CD4-positive, alpha-beta T cell treated with Interleukin-15 for 1 hour (primary cell): ENCODE data around the gene TRMT1L.
"Not testable (repeated sequence)": the region's sequence is repeated elsewhere in the genome, so short reads cannot be mapped to it uniquely, and the experiment has no call there.

Experiments
- DNase-seq: peaks from one replicate; pipeline ENCODE4 v3.0.0-alpha.2; 2020

The TRMT1L gene, protein sequence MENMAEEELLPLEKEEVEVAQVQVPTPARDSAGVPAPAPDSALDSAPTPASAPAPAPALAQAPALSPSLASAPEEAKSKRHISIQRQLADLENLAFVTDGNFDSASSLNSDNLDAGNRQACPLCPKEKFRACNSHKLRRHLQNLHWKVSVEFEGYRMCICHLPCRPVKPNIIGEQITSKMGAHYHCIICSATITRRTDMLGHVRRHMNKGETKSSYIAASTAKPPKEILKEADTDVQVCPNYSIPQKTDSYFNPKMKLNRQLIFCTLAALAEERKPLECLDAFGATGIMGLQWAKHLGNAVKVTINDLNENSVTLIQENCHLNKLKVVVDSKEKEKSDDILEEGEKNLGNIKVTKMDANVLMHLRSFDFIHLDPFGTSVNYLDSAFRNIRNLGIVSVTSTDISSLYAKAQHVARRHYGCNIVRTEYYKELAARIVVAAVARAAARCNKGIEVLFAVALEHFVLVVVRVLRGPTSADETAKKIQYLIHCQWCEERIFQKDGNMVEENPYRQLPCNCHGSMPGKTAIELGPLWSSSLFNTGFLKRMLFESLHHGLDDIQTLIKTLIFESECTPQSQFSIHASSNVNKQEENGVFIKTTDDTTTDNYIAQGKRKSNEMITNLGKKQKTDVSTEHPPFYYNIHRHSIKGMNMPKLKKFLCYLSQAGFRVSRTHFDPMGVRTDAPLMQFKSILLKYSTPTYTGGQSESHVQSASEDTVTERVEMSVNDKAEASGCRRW

GRCh38 chr1:185156854-185157598 lies at the start of gene TRMT1L, which contains the start of gene SWT1:
Gene TRMT1L (minus strand): TSS chr1:185156953. CDS start chr1:185156712, 241 bp downstream.
Gene SWT1 (plus strand): TSS chr1:185157167. CDS start chr1:185160842, 3,675 bp downstream.
- DNase-seq = peak; percentile 99

- no peak for DNase-seq
Measured at GRCh38 chr1:185200889-185201288, 44.1 kb upstream of the TRMT1L start.

DNA sequence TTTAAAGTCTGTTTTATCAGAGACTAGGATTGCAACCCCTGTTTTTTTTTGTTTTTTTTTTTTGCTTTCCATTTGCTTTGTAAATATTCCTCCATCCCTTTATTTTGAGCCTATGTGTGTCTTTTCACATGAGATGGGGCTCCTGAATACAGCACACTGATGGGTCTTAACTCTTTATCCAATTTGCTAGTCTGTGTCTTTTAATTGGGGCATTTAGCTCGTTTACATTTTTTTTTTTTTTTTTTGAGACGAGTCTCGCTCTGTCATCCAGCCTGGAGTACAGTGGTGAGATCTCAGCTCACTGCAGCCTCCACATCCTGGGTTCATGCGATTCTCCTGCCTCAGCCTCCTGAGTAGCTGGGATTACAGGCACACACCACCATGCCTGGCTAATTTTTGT lies 42.0 kb upstream of the TRMT1L start:
- DNase-seq = not testable (repeated sequence)

DNA sequence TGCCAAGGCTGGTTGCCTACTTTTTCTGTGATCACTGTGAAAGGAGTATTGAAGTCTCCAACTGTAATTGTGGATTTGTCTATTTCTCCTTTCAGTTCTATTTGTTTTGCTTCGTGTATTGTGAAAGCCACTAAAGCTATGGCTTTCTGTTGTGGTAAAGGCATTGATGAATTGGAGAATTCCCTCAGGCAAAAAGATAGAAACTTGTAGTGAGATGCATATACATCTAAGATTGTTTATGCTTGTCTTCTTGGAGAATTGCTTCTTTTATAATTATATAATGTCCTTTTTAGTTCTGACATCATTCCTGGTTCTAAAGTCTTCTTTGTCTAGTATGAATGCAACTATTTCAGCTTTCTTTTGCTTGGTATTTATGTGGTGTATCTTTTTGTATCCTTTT lies 37.0 kb upstream of the TRMT1L start:
- DNase-seq = no peak

DNA sequence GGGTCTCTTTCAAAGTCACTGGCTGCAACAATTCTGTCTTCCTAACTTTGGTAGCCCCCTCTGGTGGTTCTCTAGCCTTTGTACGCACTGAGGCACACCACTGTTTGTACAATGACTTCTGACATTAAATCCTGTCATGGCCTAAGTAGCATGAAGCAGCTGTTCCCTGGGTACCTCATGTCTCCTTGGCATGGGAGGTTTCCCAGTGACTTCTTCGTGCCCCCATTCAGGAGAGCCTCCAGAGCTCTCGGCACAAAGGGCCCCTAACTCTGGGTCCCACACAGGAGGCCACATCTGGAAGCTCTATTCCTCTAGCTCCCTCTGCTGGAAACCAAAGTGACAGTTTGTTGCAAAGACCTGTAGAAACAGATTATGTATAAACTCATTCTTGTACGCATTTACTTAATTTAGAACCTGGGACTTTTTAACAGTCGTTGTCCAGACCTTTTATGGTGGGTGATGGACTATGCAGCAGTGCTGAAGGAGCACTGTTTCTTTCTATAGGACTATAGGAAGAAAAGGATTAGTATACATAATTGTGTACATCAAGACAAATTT lies 13.6 kb upstream of the TRMT1L start:
- peak; percentile 33 for DNase-seq

DNA sequence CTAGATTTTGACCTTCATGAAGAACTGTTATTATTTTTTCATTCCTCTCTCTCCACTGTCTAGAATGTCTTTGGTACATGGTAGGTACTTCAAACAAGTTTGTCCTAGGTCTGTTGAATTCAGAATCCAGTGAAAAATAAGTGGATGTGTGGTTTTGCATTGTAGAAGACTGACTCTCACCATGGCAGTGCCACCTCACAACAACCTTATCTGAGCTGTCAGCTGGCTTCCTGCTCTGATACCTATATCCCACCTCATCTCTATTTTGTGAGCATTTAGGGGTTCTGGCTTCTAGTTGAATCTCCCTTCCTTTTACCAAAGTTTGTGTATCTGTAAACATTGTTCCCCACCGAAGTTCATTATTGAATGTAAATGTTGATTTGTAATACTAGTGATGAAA lies 9.4 kb upstream of the TRMT1L start:
- no peak for DNase-seq

GRCh38 chr1:185162491-185162890 lies 5.7 kb upstream of the TRMT1L start:
- DNase-seq = no peak

- no peak for DNase-seq
Measured at GRCh38 chr1:185159966-185160365, 3.2 kb upstream of the TRMT1L start.

DNA sequence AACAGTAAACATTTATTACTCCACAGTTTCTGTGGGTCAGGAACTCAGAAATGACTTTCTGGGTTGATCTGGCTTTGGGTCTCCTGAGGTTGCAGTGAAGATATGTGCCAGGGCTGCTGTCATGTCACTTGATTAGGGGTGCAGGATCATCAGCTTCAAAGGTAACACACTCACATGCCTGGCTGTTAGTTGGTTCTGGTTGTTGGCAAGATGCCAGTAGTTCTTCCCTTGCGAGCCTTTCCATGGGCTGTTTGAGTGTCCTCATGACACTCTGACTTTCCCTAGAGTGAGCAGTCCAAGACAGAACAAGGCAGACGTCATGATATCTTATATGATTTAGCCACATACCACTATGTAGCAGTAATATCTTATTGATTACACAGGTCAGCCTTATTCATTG lies 2.0 kb upstream of the TRMT1L start:
- no peak for DNase-seq

- DNase-seq = no peak
Measured at GRCh38 chr1:185157599-185158412, 1.1 kb upstream of the TRMT1L start.

GRCh38 chr1:185156288-185156853 lies 382 bp downstream of the TRMT1L start:
- peak; percentile 37 for DNase-seq

DNA sequence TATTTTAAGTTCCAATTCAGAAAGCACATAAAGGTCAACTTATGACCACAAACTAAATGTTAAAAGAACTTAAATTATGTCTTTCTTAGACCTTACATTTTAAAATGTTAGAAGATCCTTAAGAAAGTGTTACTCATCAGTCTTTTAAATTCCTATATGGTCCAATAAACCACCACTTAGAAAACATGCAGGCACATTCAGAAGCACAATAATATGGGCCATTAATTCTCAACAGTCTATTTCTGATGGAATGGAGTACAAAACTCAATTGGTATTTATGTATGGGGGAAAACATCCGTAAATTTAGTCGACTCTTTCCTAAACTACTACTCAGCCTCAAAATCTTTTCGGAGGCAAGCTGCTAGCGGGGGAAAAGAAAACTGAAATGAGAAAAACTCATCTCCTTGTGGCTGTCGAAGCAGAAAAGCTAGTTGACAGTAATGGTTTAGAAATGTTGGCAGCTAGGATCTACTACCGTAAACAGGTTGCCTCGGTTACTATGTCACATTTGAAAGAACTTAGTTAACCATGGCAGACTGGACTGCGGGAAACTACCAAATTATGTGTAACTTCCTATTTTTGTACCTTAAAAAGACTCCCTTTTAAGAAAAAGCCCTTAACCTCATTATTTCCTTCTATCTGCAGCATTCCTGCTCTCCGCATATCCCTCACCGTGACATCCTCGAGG lies 1.0 kb downstream of the TRMT1L start:
- DNase-seq = peak; percentile 25

DNA sequence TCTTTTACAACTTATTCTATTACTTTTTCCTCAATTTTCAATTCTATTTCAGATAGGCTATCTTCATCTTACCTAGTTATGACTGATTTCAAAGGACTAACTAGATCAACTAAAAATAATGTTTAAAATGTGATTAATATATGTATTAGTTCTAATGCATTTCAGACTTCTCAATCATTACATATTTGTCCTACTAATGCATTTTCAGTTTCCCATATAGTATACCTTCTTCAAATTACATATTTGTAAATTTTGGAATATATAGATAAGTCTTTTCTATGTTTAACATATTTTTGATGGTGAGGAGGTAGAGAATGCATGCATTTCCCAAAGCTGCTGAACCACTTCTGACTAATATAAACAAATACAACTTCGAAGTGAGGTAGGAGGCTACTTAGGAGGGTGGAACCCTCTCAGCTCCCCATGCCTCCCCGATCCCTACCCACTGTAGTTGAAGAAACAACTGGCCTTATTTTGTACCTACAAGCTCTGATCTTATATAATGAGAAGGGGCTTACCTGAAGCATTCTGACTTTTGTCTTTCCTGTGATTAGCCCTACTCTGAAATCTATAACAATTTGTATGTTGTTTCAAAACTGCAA lies 1.7 kb downstream of the TRMT1L start:
- DNase-seq = no peak

- DNase-seq = no peak
Measured at GRCh38 chr1:185152187-185152767, 4.5 kb downstream of the TRMT1L start.

DNA sequence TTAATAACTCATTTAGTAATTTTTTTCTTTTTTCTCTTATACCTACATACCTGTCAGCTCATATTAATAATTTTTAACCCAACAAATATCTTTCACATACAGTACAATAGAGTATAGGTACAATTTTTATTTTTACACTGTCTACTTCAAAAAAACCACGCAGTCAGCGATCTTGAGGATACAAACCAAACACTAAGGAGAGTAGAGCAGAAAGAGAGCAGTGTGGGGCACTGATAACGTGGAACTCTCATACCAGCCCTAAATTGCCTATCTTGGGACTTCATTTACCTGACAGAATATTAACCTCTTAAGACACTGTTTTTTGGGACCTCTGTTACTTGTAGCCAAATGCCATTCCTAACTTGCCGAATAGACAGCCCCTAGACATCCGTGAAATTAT lies 5.5 kb downstream of the TRMT1L start:
- DNase-seq = no peak

- no peak for DNase-seq
Measured at GRCh38 chr1:185144233-185144632, 12.5 kb downstream of the TRMT1L start.

DNA sequence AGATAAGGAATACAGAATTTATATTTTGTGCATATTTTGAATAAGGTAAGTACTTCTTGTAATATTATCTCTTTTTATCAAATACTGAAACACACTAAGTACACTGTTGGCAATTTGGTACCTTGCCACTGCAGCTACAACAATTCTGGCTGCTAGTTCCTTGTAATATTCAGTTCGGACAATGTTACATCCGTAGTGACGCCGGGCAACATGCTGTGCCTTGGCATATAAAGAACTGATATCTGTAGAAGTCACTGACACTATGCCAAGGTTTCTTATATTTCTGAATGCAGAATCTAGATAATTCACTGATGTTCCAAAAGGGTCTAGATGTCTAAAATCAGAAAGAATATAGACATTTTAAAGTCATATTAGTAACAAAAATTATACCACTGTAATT lies 17.5 kb downstream of the TRMT1L start:
- DNase-seq = no peak

GRCh38 chr1:185137896-185138545 lies 18.7 kb downstream of the TRMT1L start:
- DNase-seq = no peak

GRCh38 chr1:185132534-185132933 lies 24.2 kb downstream of the TRMT1L start:
- DNase-seq = no peak

- DNase-seq = no peak
Measured at GRCh38 chr1:185129708-185130107, 27.0 kb downstream of the TRMT1L start.
